NCI-H146 treated with DMSO at 0.1 percent for 48 hours (cell line): ENCODE data around the gene TLNRD1.

Source experiments
- DNase-seq: peaks from one replicate; lab custom pipeline; 2025; ENCODE audit not compliant: unreplicated experiment; lab: John Stamatoyannopoulos, UW

Gene TLNRD1

GRCh38 chr15:81054236-81054635, 53.5 kb downstream of the TLNRD1 start:
- no peak for DNase-seq
